HepG2 (cell line): ENCODE measurements around the gene HELLS. TPM values are rescaled to one million over a fixed set of nuclear protein-coding genes. Genes with fewer than 3 reads are reported as not detected.

Experiments used
- AGO2 ChIP-seq: fragments of 200-400 bp; formaldehyde crosslinking; optimal IDR thresholded peaks from 2 replicates; pipeline ENCODE3; 2017; ENCODE audit warnings: mild to moderate bottlenecking, low read depth, low read length, moderate library complexity
- CAMTA2 ChIP-seq: sonication (generic); formaldehyde crosslinking; IDR thresholded peaks from 2 replicates; pipeline ENCODE4 v1.4.0; 2020; ENCODE audit warnings: mild to moderate bottlenecking, missing genetic modification reagents, borderline replicate concordance
- CC2D1A ChIP-seq: sonication (generic); formaldehyde crosslinking; IDR thresholded peaks from 2 replicates; pipeline ENCODE4 v1.8.1; 2023; ENCODE audit warnings: mild to moderate bottlenecking, missing genetic modification reagents
- CEBPB ChIP-seq: IDR thresholded peaks from 2 replicates; pipeline ENCODE4 v1.6.1; 2011; ENCODE audit warnings: low read depth, low read length, improper control_type of control experiment, borderline replicate concordance
- FOXK2 ChIP-seq: fragments of 450-650 bp; IDR thresholded peaks from 2 replicates; pipeline ENCODE4 v1.6.1; 2016
- MED1 ChIP-seq: sonication (generic); formaldehyde crosslinking; IDR thresholded peaks from 2 replicates; pipeline ENCODE4 v1.4.0; 2020; ENCODE audit warnings: missing genetic modification reagents
- PRPF4 ChIP-seq: fragments of 200-400 bp; formaldehyde crosslinking; IDR thresholded peaks from 2 replicates; pipeline ENCODE4 v1.6.1; 2016; ENCODE audit warnings: low read length, low read depth; ENCODE audit not compliant: poor library complexity, severe bottlenecking
- SIX1 ChIP-seq: sonication (generic); formaldehyde crosslinking; IDR thresholded peaks from 2 replicates; pipeline ENCODE4 v1.4.0; 2020; ENCODE audit warnings: missing genetic modification reagents, borderline replicate concordance
- SPEN ChIP-seq: sonication (generic); formaldehyde crosslinking; IDR thresholded peaks from 2 replicates; pipeline ENCODE4 v1.5.1; 2020; ENCODE audit warnings: low read depth, mild to moderate bottlenecking, missing genetic modification reagents
- STAG1 ChIP-seq: sonication (generic); formaldehyde crosslinking; IDR thresholded peaks from 2 replicates; pipeline ENCODE4 v1.4.0; 2020; ENCODE audit warnings: missing genetic modification reagents
- ZBTB3 ChIP-seq: sonication (generic); formaldehyde crosslinking; IDR thresholded peaks from 2 replicates; pipeline ENCODE4 v1.4.0; 2020; ENCODE audit warnings: low read depth, mild to moderate bottlenecking, moderate library complexity, missing genetic modification reagents, borderline replicate concordance
- ZMAT3 ChIP-seq: sonication (generic); formaldehyde crosslinking; conservative IDR thresholded peaks from 2 replicates; pipeline ENCODE4 v1.7.0; 2021; ENCODE audit warnings: missing genetic modification reagents
- ZNF230 ChIP-seq: sonication (generic); formaldehyde crosslinking; IDR thresholded peaks from 2 replicates; pipeline ENCODE4 v1.4.0; 2020; ENCODE audit warnings: mild to moderate bottlenecking, missing genetic modification reagents
- ZNF335 ChIP-seq: sonication (generic); formaldehyde crosslinking; IDR thresholded peaks from 2 replicates; pipeline ENCODE4 v1.4.0; 2020; ENCODE audit warnings: missing genetic modification reagents
- polyA plus RNA-seq, 8 experiments: library from polyadenylated mRNA; depleted of rRNA in 3 of 8; stranded (reverse) in 7 of 8; unstranded in 1 of 8; fragments of >200 nt; fragmentation: Illumina TruSeq in 4 of 8; extraction: Trizol in 4 of 8; gene quantifications; 2 replicates each; pipeline versions ENCODE4 v1.2.1 to v1.2.3, GENCODE V29; 2011 to 2016; ENCODE audit warnings: low read depth in 4 of 8, missing spikeins in 1 of 8, mixed read lengths in 1 of 8; ENCODE audit not compliant: insufficient read depth in 1 of 8
- total RNA-seq, 5 experiments: library from RNA; depleted of rRNA; stranded (reverse); fragments of >200 nt; fragmentation: Illumina TruSeq; extraction: Trizol; gene quantifications; 2 replicates each; pipeline ENCODE4 v1.2.3, GENCODE V29; 2016; ENCODE audit warnings: low read depth in 1 of 5
- TF ChIP-seq, protein P1 (sequence below): sonication (generic); formaldehyde crosslinking; IDR thresholded peaks from 2 replicates; pipeline ENCODE4 v1.4.0; 2020; ENCODE audit warnings: missing genetic modification reagents
- TF ChIP-seq, protein P2 (sequence below): sonication (generic); formaldehyde crosslinking; IDR thresholded peaks from 2 replicates; pipeline ENCODE4 v1.8.0; 2022; ENCODE audit warnings: mild to moderate bottlenecking, missing genetic modification reagents, moderate library complexity
- TF ChIP-seq, protein P3 (sequence below): IDR thresholded peaks from 2 replicates; pipeline ENCODE4 v1.6.1; 2018; ENCODE audit warnings: missing genetic modification reagents
- TF ChIP-seq, protein P4 (sequence below): sonication (generic); formaldehyde crosslinking; IDR thresholded peaks from 2 replicates; pipeline ENCODE4 v1.8.1; 2023; ENCODE audit warnings: mild to moderate bottlenecking, inconsistent platforms, moderate library complexity, missing genetic modification reagents, borderline replicate concordance
- TF ChIP-seq, protein P5 (sequence below): sonication (generic); formaldehyde crosslinking; IDR thresholded peaks from 2 replicates; pipeline ENCODE4 v1.4.0; 2020; ENCODE audit warnings: mild to moderate bottlenecking, low read depth, missing genetic modification reagents

HELLS gene
- total and polyA plus RNA-seq, 2 of the 13 experiments (the other 11 are each of a cell fraction or from before 2014, with no cell fraction given) = 22.6 to 84.6 TPM

DNA sequence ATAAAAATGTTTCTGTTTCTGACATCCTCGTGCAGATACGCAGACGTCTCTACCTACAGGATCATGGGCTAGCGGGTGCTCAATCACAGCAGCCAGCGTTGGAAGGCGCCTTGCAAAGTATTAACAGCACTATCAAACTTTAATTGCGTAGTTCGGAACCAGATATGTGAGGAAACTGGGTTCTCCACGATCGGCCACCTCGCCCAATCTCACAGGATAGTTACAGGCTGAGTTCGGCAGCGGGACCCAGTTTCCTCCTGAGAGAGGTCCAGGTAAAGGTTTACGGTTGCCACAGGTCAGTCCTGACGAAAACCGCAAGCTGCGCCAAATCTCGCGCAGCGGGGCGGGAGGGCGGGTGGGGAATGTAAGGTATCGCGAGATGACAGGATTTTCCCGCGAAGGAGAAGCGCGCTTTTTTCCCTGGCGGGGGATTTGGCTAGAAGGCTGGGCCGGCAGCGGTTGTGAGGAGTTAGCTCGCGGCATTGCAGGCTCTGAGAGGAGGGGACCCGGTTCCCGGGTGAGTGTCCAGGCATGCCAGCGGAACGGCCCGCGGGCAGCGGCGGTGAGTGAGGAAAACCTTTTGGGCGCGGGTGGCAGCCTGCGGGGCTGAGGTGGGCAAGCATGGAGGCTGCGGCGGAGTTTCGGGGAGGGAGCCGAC is at the start of gene HELLS (continued):
- TF ChIP-seq, protein P1, sequence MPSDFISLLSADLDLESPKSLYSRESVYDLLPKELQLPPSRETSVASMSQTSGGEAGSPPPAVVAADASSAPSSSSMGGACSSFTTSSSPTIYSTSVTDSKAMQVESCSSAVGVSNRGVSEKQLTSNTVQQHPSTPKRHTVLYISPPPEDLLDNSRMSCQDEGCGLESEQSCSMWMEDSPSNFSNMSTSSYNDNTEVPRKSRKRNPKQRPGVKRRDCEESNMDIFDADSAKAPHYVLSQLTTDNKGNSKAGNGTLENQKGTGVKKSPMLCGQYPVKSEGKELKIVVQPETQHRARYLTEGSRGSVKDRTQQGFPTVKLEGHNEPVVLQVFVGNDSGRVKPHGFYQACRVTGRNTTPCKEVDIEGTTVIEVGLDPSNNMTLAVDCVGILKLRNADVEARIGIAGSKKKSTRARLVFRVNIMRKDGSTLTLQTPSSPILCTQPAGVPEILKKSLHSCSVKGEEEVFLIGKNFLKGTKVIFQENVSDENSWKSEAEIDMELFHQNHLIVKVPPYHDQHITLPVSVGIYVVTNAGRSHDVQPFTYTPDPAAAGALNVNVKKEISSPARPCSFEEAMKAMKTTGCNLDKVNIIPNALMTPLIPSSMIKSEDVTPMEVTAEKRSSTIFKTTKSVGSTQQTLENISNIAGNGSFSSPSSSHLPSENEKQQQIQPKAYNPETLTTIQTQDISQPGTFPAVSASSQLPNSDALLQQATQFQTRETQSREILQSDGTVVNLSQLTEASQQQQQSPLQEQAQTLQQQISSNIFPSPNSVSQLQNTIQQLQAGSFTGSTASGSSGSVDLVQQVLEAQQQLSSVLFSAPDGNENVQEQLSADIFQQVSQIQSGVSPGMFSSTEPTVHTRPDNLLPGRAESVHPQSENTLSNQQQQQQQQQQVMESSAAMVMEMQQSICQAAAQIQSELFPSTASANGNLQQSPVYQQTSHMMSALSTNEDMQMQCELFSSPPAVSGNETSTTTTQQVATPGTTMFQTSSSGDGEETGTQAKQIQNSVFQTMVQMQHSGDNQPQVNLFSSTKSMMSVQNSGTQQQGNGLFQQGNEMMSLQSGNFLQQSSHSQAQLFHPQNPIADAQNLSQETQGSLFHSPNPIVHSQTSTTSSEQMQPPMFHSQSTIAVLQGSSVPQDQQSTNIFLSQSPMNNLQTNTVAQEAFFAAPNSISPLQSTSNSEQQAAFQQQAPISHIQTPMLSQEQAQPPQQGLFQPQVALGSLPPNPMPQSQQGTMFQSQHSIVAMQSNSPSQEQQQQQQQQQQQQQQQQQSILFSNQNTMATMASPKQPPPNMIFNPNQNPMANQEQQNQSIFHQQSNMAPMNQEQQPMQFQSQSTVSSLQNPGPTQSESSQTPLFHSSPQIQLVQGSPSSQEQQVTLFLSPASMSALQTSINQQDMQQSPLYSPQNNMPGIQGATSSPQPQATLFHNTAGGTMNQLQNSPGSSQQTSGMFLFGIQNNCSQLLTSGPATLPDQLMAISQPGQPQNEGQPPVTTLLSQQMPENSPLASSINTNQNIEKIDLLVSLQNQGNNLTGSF (CRISPR knock-in tag) = peak; percentile 67; the same call in 1 of the 2 replicates
- TF ChIP-seq CEBPB (no peak), ZNF335 (CRISPR knock-in tag) (no peak), PRPF4 (no peak), ZMAT3 (CRISPR knock-in tag) (0 out of 2 replicates have a peak, but pooled peaks have one; percentile 56), ZBTB3 (CRISPR knock-in tag) (no peak), ZNF230 (CRISPR knock-in tag) (peak; percentile 21; the same call in 1 of the 2 replicates), AGO2 (peak; percentile 32), STAG1 (CRISPR knock-in tag) (no peak), FOXK2 (no peak), SIX1 (CRISPR knock-in tag) (no peak), MED1 (CRISPR knock-in tag) (peak; percentile 21; the same call in 1 of the 2 replicates), SPEN (CRISPR knock-in tag) (peak; percentile 63), CC2D1A (no peak), CAMTA2 (no peak)
- TF ChIP-seq, protein P2, sequence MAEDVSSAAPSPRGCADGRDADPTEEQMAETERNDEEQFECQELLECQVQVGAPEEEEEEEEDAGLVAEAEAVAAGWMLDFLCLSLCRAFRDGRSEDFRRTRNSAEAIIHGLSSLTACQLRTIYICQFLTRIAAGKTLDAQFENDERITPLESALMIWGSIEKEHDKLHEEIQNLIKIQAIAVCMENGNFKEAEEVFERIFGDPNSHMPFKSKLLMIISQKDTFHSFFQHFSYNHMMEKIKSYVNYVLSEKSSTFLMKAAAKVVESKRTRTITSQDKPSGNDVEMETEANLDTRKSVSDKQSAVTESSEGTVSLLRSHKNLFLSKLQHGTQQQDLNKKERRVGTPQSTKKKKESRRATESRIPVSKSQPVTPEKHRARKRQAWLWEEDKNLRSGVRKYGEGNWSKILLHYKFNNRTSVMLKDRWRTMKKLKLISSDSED (CRISPR knock-in tag) = no peak
- TF ChIP-seq, protein P3, sequence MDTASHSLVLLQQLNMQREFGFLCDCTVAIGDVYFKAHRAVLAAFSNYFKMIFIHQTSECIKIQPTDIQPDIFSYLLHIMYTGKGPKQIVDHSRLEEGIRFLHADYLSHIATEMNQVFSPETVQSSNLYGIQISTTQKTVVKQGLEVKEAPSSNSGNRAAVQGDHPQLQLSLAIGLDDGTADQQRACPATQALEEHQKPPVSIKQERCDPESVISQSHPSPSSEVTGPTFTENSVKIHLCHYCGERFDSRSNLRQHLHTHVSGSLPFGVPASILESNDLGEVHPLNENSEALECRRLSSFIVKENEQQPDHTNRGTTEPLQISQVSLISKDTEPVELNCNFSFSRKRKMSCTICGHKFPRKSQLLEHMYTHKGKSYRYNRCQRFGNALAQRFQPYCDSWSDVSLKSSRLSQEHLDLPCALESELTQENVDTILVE (CRISPR knock-in tag) = no peak
- TF ChIP-seq, protein P4, sequence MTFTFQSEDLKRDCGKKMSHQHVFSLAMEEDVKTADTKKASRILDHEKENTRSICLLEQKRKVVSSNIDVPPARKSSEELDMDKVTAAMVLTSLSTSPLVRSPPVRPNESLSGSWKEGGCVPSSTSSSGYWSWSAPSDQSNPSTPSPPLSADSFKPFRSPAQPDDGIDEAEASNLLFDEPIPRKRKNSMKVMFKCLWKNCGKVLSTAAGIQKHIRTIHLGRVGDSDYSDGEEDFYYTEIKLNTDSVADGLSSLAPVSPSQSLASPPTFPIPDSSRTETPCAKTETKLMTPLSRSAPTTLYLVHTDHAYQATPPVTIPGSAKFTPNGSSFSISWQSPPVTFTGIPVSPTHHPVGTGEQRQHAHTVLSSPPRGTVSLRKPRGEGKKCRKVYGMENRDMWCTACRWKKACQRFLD (CRISPR knock-in tag) = 0 out of 2 replicates have a peak, but pooled peaks have one; percentile 28
- TF ChIP-seq, protein P5, sequence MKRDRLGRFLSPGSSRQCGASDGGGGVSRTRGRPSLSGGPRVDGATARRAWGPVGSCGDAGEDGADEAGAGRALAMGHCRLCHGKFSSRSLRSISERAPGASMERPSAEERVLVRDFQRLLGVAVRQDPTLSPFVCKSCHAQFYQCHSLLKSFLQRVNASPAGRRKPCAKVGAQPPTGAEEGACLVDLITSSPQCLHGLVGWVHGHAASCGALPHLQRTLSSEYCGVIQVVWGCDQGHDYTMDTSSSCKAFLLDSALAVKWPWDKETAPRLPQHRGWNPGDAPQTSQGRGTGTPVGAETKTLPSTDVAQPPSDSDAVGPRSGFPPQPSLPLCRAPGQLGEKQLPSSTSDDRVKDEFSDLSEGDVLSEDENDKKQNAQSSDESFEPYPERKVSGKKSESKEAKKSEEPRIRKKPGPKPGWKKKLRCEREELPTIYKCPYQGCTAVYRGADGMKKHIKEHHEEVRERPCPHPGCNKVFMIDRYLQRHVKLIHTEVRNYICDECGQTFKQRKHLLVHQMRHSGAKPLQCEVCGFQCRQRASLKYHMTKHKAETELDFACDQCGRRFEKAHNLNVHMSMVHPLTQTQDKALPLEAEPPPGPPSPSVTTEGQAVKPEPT = no peak; the same call in 1 of the 2 replicates
